HepG2 (cell line): ENCODE measurements around the gene ENTPD2. TPM values are rescaled to one million over a fixed set of nuclear protein-coding genes. Genes with fewer than 3 reads are reported as not detected.

Experiments used
- ELK4 ChIP-seq: sonication (generic); formaldehyde crosslinking; IDR thresholded peaks from 2 replicates; pipeline ENCODE4 v1.9.0; 2021; ENCODE audit warnings: missing genetic modification reagents, borderline replicate concordance
- HCFC1 ChIP-seq: fragments of 150-350 bp; IDR thresholded peaks from 2 replicates; pipeline ENCODE4 v1.6.1; 2014; ENCODE audit warnings: low read depth, low read length
- KIAA2018 ChIP-seq: sonication (generic); formaldehyde crosslinking; IDR thresholded peaks from 2 replicates; pipeline ENCODE4 v1.5.0; 2020; ENCODE audit warnings: mild to moderate bottlenecking, missing genetic modification reagents, borderline replicate concordance
- KMT2B ChIP-seq: IDR thresholded peaks from 2 replicates; pipeline ENCODE4 v1.6.1; 2016; ENCODE audit warnings: missing genetic modification reagents, missing compliant biosample characterization
- NBN ChIP-seq: fragments of 450-650 bp; conservative IDR thresholded peaks from 2 replicates; pipeline ENCODE4 v1.6.1; 2017
- NPAS2 ChIP-seq: sonication (generic); formaldehyde crosslinking; IDR thresholded peaks from 2 replicates; pipeline ENCODE4 v1.8.0; 2022; ENCODE audit warnings: mild to moderate bottlenecking, missing genetic modification reagents, borderline replicate concordance
- RARA ChIP-seq: IDR thresholded peaks from 2 replicates; pipeline ENCODE4 v1.6.1; 2016; ENCODE audit warnings: missing genetic modification reagents, missing compliant biosample characterization
- YEATS4 ChIP-seq: sonication (generic); formaldehyde crosslinking; IDR thresholded peaks from 2 replicates; pipeline ENCODE4 v1.4.0; 2020; ENCODE audit warnings: missing genetic modification reagents, borderline replicate concordance
- ZFP90 ChIP-seq: sonication (generic); formaldehyde crosslinking; IDR thresholded peaks from 2 replicates; pipeline ENCODE4 v1.8.0; 2022; ENCODE audit warnings: missing genetic modification reagents, mild to moderate bottlenecking, inconsistent platforms, borderline replicate concordance
- ZNF101 ChIP-seq: sonication (generic); formaldehyde crosslinking; IDR thresholded peaks from 2 replicates; pipeline ENCODE4 v1.4.0; 2020; ENCODE audit warnings: mild to moderate bottlenecking, low read depth, missing genetic modification reagents, borderline replicate concordance
- ZNF17 ChIP-seq: sonication (generic); formaldehyde crosslinking; IDR thresholded peaks from 2 replicates; pipeline ENCODE4 v1.5.0; 2020; ENCODE audit warnings: mild to moderate bottlenecking, missing genetic modification reagents
- ZNF230 ChIP-seq: sonication (generic); formaldehyde crosslinking; IDR thresholded peaks from 2 replicates; pipeline ENCODE4 v1.4.0; 2020; ENCODE audit warnings: mild to moderate bottlenecking, missing genetic modification reagents
- ZNF24 ChIP-seq: fragments of 450-650 bp; IDR thresholded peaks from 2 replicates; pipeline ENCODE4 v1.6.1; 2017; ENCODE audit warnings: antibody characterized with exemption, mild to moderate bottlenecking
- ZNF282 ChIP-seq: fragments of 450-650 bp; IDR thresholded peaks from 2 replicates; pipeline ENCODE4 v1.6.1; 2018; ENCODE audit not compliant: partially characterized antibody
- ZNF335 ChIP-seq: sonication (generic); formaldehyde crosslinking; IDR thresholded peaks from 2 replicates; pipeline ENCODE4 v1.4.0; 2020; ENCODE audit warnings: missing genetic modification reagents
- ZNF562 ChIP-seq: sonication (generic); formaldehyde crosslinking; IDR thresholded peaks from 2 replicates; pipeline ENCODE4 v1.8.0; 2022; ENCODE audit warnings: missing genetic modification reagents, borderline replicate concordance
- ZNF740 ChIP-seq: sonication (generic); formaldehyde crosslinking; IDR thresholded peaks from 2 replicates; pipeline ENCODE4 v1.4.0; 2020; ENCODE audit warnings: missing genetic modification reagents
- ZNF75D ChIP-seq: sonication (generic); formaldehyde crosslinking; IDR thresholded peaks from 2 replicates; pipeline ENCODE4 v1.8.1; 2023; ENCODE audit warnings: missing genetic modification reagents, mild to moderate bottlenecking, borderline replicate concordance
- ZZZ3 ChIP-seq: sonication (generic); formaldehyde crosslinking; IDR thresholded peaks from 2 replicates; pipeline ENCODE4 v1.4.0; 2020; ENCODE audit warnings: missing genetic modification reagents, mild to moderate bottlenecking, borderline replicate concordance
- polyA plus RNA-seq, 8 experiments: library from polyadenylated mRNA; depleted of rRNA in 3 of 8; stranded (reverse) in 7 of 8; unstranded in 1 of 8; fragments of >200 nt; fragmentation: Illumina TruSeq in 4 of 8; extraction: Trizol in 4 of 8; gene quantifications; 2 replicates each; pipeline versions ENCODE4 v1.2.1 to v1.2.3, GENCODE V29; 2011 to 2016; ENCODE audit warnings: low read depth in 4 of 8, missing spikeins in 1 of 8, mixed read lengths in 1 of 8; ENCODE audit not compliant: insufficient read depth in 1 of 8
- total RNA-seq, 5 experiments: library from RNA; depleted of rRNA; stranded (reverse); fragments of >200 nt; fragmentation: Illumina TruSeq; extraction: Trizol; gene quantifications; 2 replicates each; pipeline ENCODE4 v1.2.3, GENCODE V29; 2016; ENCODE audit warnings: low read depth in 1 of 5

ENTPD2 gene
- total and polyA plus RNA-seq, 2 of the 13 experiments (the other 11 are each of a cell fraction or from before 2014, with no cell fraction given), result 0.95 to 3.2 TPM

- TF ChIP-seq KMT2B (CRISPR knock-in tag) (no peak), ZNF75D (no peak), ZNF335 (no peak), ZNF282 (no peak), HCFC1 (no peak), YEATS4 (CRISPR knock-in tag) (peak; percentile 69; the same call in 1 of the 2 replicates), ELK4 (no peak), ZFP90 (CRISPR knock-in tag) (no peak), KIAA2018 (CRISPR knock-in tag) (no peak), RARA (CRISPR knock-in tag) (no peak), ZNF230 (no peak), ZNF740 (no peak), ZNF562 (CRISPR knock-in tag) (no peak), NBN (no peak), ZNF101 (CRISPR knock-in tag) (no peak), ZZZ3 (no peak), NPAS2 (CRISPR knock-in tag) (no peak), ZNF24 (no peak), ZNF17 (CRISPR knock-in tag) (no peak)
Measured at GRCh38 chr9:137053944-137054931, at the start of gene ENTPD2 (continued).
